Measurements from ENCODE around the gene PCNX2. TPM values are rescaled to one million over a fixed set of nuclear protein-coding genes. Genes with fewer than 3 reads are reported as not detected.

Gene PCNX2
- total RNA-seq, 2 donors from 2014 or later, result 23.9 to 39.1 TPM

GRCh38 chr1:233340966-233341516 lies 45.5 kb upstream of the PCNX2 start:
- Histone ChIP-seq H3K27ac (ENCODE audit: low read depth, low read length) (no peak overlapping the region), H3K9ac (ENCODE audit: extremely low read depth, low read length, poor library complexity, severe bottlenecking) (no peak overlapping the region), H3K36me3 (ENCODE audit: control insufficient read depth, insufficient read depth, low read length) (no peaks in the 10 kb centered on the region), H3K27me3 (ENCODE audit: control insufficient read depth, insufficient read depth, low read length, poor library complexity, severe bottlenecking) (no peaks in the 10 kb centered on the region), H3K4me3 (ENCODE audit: low read length) (no peak overlapping the region), H3K4me1 (ENCODE audit: control insufficient read depth, insufficient read depth, low read length) (no peaks in the 10 kb centered on the region), H3K9me3 (ENCODE audit: control insufficient read depth, low read length) (no peaks in the 10 kb centered on the region)
- Mint-ChIP-seq H3K27ac (no peak overlapping the region), H3K4me3 (no peak overlapping the region), H3K27me3 (ENCODE audit: insufficient read depth) (no peaks in the 10 kb centered on the region), H3K9me3 (peaks cover 4% of the 10 kb centered on the region), H3K4me1 (peaks cover 4% of the 10 kb centered on the region), H3K36me3 (ENCODE audit: low read depth) (peaks cover 3% of the 10 kb centered on the region)
- 83 to 93% methylated on average over 3 to 4 of the region's 4 CpGs for WGBS, 2 experiments (ENCODE audit: insufficient coverage in 1 of 2, insufficient read length in 1 of 2)
- DNase-seq, result no peak
- TF ChIP-seq, protein P1, sequence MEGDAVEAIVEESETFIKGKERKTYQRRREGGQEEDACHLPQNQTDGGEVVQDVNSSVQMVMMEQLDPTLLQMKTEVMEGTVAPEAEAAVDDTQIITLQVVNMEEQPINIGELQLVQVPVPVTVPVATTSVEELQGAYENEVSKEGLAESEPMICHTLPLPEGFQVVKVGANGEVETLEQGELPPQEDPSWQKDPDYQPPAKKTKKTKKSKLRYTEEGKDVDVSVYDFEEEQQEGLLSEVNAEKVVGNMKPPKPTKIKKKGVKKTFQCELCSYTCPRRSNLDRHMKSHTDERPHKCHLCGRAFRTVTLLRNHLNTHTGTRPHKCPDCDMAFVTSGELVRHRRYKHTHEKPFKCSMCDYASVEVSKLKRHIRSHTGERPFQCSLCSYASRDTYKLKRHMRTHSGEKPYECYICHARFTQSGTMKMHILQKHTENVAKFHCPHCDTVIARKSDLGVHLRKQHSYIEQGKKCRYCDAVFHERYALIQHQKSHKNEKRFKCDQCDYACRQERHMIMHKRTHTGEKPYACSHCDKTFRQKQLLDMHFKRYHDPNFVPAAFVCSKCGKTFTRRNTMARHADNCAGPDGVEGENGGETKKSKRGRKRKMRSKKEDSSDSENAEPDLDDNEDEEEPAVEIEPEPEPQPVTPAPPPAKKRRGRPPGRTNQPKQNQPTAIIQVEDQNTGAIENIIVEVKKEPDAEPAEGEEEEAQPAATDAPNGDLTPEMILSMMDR (conservative IDR thresholded peaks at IDR 0.05), result no peak

DNA sequence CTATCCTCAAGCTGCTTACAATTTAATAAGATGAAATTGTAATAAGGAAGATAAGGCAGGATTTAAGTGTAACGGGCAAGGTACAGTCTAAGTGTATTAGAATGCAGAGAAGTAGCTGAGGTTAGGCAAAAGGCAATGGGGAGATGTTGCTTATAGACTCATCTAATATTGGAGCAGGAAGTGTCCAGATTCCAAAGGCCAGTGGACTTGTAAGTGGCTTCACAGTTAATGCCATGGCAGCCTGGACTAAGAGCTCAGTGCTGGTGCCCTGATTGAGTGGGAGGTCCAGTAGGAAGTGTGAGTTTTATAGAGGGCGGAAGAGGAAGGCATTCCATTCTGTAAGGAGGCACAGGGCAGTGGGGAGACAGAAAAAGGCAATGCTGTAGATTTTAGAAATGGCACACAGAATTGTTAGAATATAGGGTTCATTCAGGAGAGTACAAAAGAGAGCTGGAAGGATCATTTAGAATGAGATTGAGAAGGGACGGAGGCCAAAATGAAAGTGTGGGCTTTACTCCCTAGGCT lies 44.6 kb upstream of the PCNX2 start:
- Mint-ChIP-seq H3K4me3 (no peak overlapping the region), H3K4me1 (peaks cover 4% of the 10 kb centered on the region), H3K9me3 (peaks cover 4% of the 10 kb centered on the region), H3K27me3 (ENCODE audit: insufficient read depth) (no peaks in the 10 kb centered on the region), H3K27ac (no peak overlapping the region), H3K36me3 (ENCODE audit: low read depth) (peaks cover 3% of the 10 kb centered on the region)
- Histone ChIP-seq H3K27me3 (ENCODE audit: control insufficient read depth, insufficient read depth, low read length, poor library complexity, severe bottlenecking) (no peaks in the 10 kb centered on the region), H3K4me1 (ENCODE audit: control insufficient read depth, insufficient read depth, low read length) (no peaks in the 10 kb centered on the region), H3K36me3 (ENCODE audit: control insufficient read depth, insufficient read depth, low read length) (no peaks in the 10 kb centered on the region), H3K4me3 (ENCODE audit: low read length) (no peak overlapping the region), H3K9me3 (ENCODE audit: control insufficient read depth, low read length) (no peaks in the 10 kb centered on the region), H3K27ac (ENCODE audit: low read depth, low read length) (no peak overlapping the region), H3K9ac (ENCODE audit: extremely low read depth, low read length, poor library complexity, severe bottlenecking) (no peak overlapping the region)
- TF ChIP-seq, protein P1 (conservative IDR thresholded peaks at IDR 0.05), result no peak
- DNase-seq, result no peak
- 94% methylated on average over 3 of the region's 3 CpGs for WGBS, 2 experiments (ENCODE audit: insufficient coverage in 1 of 2, insufficient read length in 1 of 2)

DNA sequence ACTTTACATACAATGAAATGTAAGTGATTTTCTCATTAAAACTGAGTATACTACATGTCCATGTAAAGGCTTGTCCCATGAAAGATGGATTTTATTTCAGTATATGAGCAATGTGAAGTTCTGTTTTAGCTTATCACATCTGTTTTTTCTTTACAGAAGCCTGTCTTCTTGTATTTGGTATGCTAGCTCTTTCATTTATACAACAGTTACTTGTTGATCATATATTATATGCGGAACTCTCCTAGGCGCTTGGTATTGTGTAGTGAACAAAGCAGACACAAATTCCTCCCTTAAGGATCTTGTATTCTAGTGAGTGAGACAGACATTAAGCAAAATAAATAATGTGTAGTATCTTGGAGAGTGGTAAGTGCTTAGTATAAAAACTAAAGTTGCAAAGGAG lies 42.6 kb upstream of the PCNX2 start:
- Mint-ChIP-seq H3K36me3 (ENCODE audit: low read depth) (no peaks in the 10 kb centered on the region), H3K4me3 (no peak overlapping the region), H3K9me3 (no peaks in the 10 kb centered on the region), H3K27ac (no peak overlapping the region), H3K4me1 (peaks cover 4% of the 10 kb centered on the region), H3K27me3 (ENCODE audit: insufficient read depth) (no peaks in the 10 kb centered on the region)
- no peaks in the 10 kb centered on the region for H3K9me3 ChIP-seq (ENCODE audit: control insufficient read depth, low read length)
- TF ChIP-seq, protein P1 (conservative IDR thresholded peaks at IDR 0.05), result no peak
- H3K36me3 ChIP-seq (ENCODE audit: control insufficient read depth, insufficient read depth, low read length), result no peaks in the 10 kb centered on the region
- no peak overlapping the region for H3K9ac ChIP-seq (ENCODE audit: extremely low read depth, low read length, poor library complexity, severe bottlenecking)
- H3K27me3 ChIP-seq (ENCODE audit: control insufficient read depth, insufficient read depth, low read length, poor library complexity, severe bottlenecking), result no peaks in the 10 kb centered on the region
- no peaks in the 10 kb centered on the region for H3K4me1 ChIP-seq (ENCODE audit: control insufficient read depth, insufficient read depth, low read length)
- no peak for DNase-seq
- H3K4me3 ChIP-seq (ENCODE audit: low read length), result no peak overlapping the region
- H3K27ac ChIP-seq (ENCODE audit: low read depth, low read length), result no peak overlapping the region
- WGBS, 2 experiments (ENCODE audit: insufficient coverage in 1 of 2, insufficient read length in 1 of 2), result 95% methylated on average over 2 of the region's 2 CpGs; no CpG with 5 or more reads in 1 of the 2 experiments

All from endodermal cell (in vitro differentiated cells).